HCT116 (cell line): ENCODE results near the gene PRKG1. TPM values are rescaled to one million over a fixed set of nuclear protein-coding genes. Genes with fewer than 3 reads are reported as not detected.

Source experiments
- ATAC-seq: fragments of 200-7000 bp; cut with Tn5 transposase; 2 replicates; pipeline ENCODE4 v1.9.1; 2020; ENCODE audit warnings: mild to moderate bottlenecking, moderate library complexity
- BruUV-seq: library from RNA; stranded (reverse); fragments of 400-500 nt; replicated peaks from 2 replicates; lab custom pipeline; 2021; lab: Mats Ljungman, UMichigan
- CTCF ChIA-PET: fragments of 300-600 bp; sonication (Branson Sonifier 250); formaldehyde crosslinking; loops from one replicate; lab custom pipeline; 2021; ENCODE audit warnings: antibody characterized with exemption; lab: Charles Lee
- POLR2A ChIA-PET: fragments of 300-600, 350-600 bp; sonication (Branson Sonifier 250); formaldehyde crosslinking; loops from one replicate; lab custom pipeline; 2021; ENCODE audit warnings: antibody characterized with exemption; lab: Charles Lee
- RAD21 ChIA-PET, 2 experiments: fragments of 300-600 bp; sonication (Branson Sonifier 250); formaldehyde crosslinking; loops; one replicate each; lab custom pipeline; 2023; ENCODE audit warnings: low total read pairs in 2 of 2; ENCODE audit not compliant: uncharacterized antibody in 2 of 2, unreplicated experiment in 2 of 2, low non-redundant PET in 1 of 2; lab: Charles Lee
- DNase-seq: peaks from one replicate; pipeline ENCODE4 v3.0.0-alpha.2; 2010; ENCODE audit warnings: low read depth, low spot score
- H2AFZ ChIP-seq: fragments of 200-600 bp; shearing (Covaris generic), sonication (generic); 2 replicates; pipeline ENCODE4 v1.6.1; 2017; ENCODE audit warnings: low read depth, mixed run types, mixed read lengths, antibody characterized with exemption, low read length; ENCODE audit not compliant: poor library complexity, severe bottlenecking
- H3K27ac ChIP-seq: 2 replicates; pipeline ENCODE4 v1.5.1; 2012; ENCODE audit warnings: low read depth, low read length
- H3K27me3 ChIP-seq: fragments of 200-600 bp; sonication (generic); 2 replicates; pipeline ENCODE4 v1.6.1; 2016; ENCODE audit warnings: mixed run types, low read length, mixed read lengths; ENCODE audit not compliant: insufficient read depth
- H3K36me3 ChIP-seq, 2 experiments: fragments of 200-500 bp in 1 of 2; fragments of 200-600 bp in 1 of 2; sonication (Bioruptor generic) in 1 of 2; sonication (generic) in 1 of 2; 2 replicates each; pipeline versions ENCODE4 v1.5.1 to v1.6.1; 2014 to 2016; ENCODE audit warnings: low read length in 2 of 2, inconsistent platforms in 1 of 2, mixed read lengths in 1 of 2, mixed run types in 1 of 2; ENCODE audit not compliant: insufficient read depth in 2 of 2, control insufficient read depth in 1 of 2
- H3K4me1 ChIP-seq, 2 experiments: fragments of 200-600 bp in 1 of 2; sonication (generic) in 1 of 2; 2 replicates each; pipeline versions ENCODE4 v1.5.1 to v1.6.1; 2012 to 2017; ENCODE audit warnings: low read length in 2 of 2, inconsistent platforms in 1 of 2, mild to moderate bottlenecking in 1 of 2, mixed read lengths in 1 of 2, mixed run types in 1 of 2, moderate library complexity in 1 of 2; ENCODE audit not compliant: insufficient read depth in 2 of 2, control insufficient read depth in 1 of 2
- H3K4me2 ChIP-seq: fragments of 200-600 bp; sonication (generic); 2 replicates; pipeline ENCODE4 v1.6.1; 2017; ENCODE audit warnings: mixed run types, low read length, mixed read lengths
- H3K4me3 ChIP-seq, 2 experiments: fragments of 200-600 bp in 1 of 2; sonication (generic) in 1 of 2; replicated peaks in 1 of 2; 2 replicates each; pipeline ENCODE4 v1.5.1; 2011 to 2016; ENCODE audit warnings: low read length in 2 of 2, control low read depth in 1 of 2, low read depth in 1 of 2, mild to moderate bottlenecking in 1 of 2, mixed read lengths in 1 of 2, mixed run types in 1 of 2
- H3K79me2 ChIP-seq: fragments of 200-600 bp; sonication (generic); 2 replicates; pipeline ENCODE4 v1.6.1; 2017; ENCODE audit warnings: mild to moderate bottlenecking, mixed run types, low read length, moderate library complexity, mixed read lengths; ENCODE audit not compliant: insufficient read depth
- H3K9ac ChIP-seq: fragments of 200-600 bp; sonication (generic); 2 replicates; pipeline ENCODE4 v1.6.1; 2016; ENCODE audit warnings: low read length, mixed read lengths
- H3K9me2 ChIP-seq: fragments of 200-600 bp; sonication (generic), shearing (Covaris generic); 2 replicates; pipeline ENCODE4 v1.6.1; 2017; ENCODE audit warnings: mixed run types, mild to moderate bottlenecking, moderate library complexity; ENCODE audit not compliant: insufficient read depth
- H3K9me3 ChIP-seq, 2 experiments: fragments of 200-500 bp in 1 of 2; fragments of 200-600 bp in 1 of 2; sonication (Bioruptor generic) in 1 of 2; sonication (generic) in 1 of 2; 2 replicates each; pipeline ENCODE4 v1.6.1; 2014 to 2017; ENCODE audit warnings: low read length in 2 of 2, mixed read lengths in 2 of 2, inconsistent platforms in 1 of 2, low read depth in 1 of 2, mild to moderate bottlenecking in 1 of 2, mixed run types in 1 of 2, moderate library complexity in 1 of 2; ENCODE audit not compliant: control insufficient read depth in 1 of 2, insufficient read depth in 1 of 2
- H4K20me1 ChIP-seq: fragments of 200-600 bp; sonication (generic), shearing (Covaris generic); 2 replicates; pipeline ENCODE4 v1.6.1; 2017; ENCODE audit warnings: mixed run types, mild to moderate bottlenecking, moderate library complexity; ENCODE audit not compliant: insufficient read depth
- ATF3 ChIP-seq: IDR thresholded peaks from 2 replicates; pipeline ENCODE4 v1.6.1; 2012
- CEBPB ChIP-seq: IDR thresholded peaks from 2 replicates; pipeline ENCODE4 v1.6.1; 2012; ENCODE audit warnings: low read depth
- CTCF ChIP-seq, 3 experiments: fragments of 200-600 bp in 1 of 3; sonication (generic) in 1 of 3; IDR thresholded peaks in 2 of 3; conservative IDR thresholded peaks in 1 of 3; 2 replicates each; pipeline ENCODE4 v1.5.1; 2012 to 2017; ENCODE audit warnings: low read depth in 2 of 3, low read length in 2 of 3, antibody characterized with exemption in 1 of 3, borderline replicate concordance in 1 of 3, control low read depth in 1 of 3, mild to moderate bottlenecking in 1 of 3, mixed read lengths in 1 of 3, mixed run types in 1 of 3, moderate library complexity in 1 of 3; ENCODE audit not compliant: insufficient read depth in 1 of 3
- EGR1 ChIP-seq: IDR thresholded peaks from 2 replicates; pipeline ENCODE4 v1.6.1; 2012; ENCODE audit warnings: low read depth
- ELF1 ChIP-seq: IDR thresholded peaks from 2 replicates; pipeline ENCODE4 v1.6.1; 2012; ENCODE audit warnings: low read depth, borderline replicate concordance
- EZH2 ChIP-seq: fragments of 200-600 bp; sonication (generic); IDR thresholded peaks from 2 replicates; pipeline ENCODE4 v1.6.1; 2017; ENCODE audit warnings: antibody characterized with exemption, mixed run types
- EZH2phosphoT487 ChIP-seq: fragments of 200-600 bp; IDR thresholded peaks from 2 replicates; pipeline ENCODE4 v1.6.1; 2018; ENCODE audit warnings: antibody characterized with exemption, borderline replicate concordance
- FOSL1 ChIP-seq: IDR thresholded peaks from 2 replicates; pipeline ENCODE4 v1.6.1; 2012; ENCODE audit warnings: low read depth
- JUND ChIP-seq: IDR thresholded peaks from 2 replicates; pipeline ENCODE4 v1.6.1; 2012
- MAX ChIP-seq: IDR thresholded peaks from 2 replicates; pipeline ENCODE4 v1.6.1; 2012
- POLR2A ChIP-seq: IDR thresholded peaks from 2 replicates; pipeline ENCODE4 v1.7.0; 2011; ENCODE audit warnings: borderline replicate concordance; ENCODE audit not compliant: insufficient read depth, insufficient read length; ENCODE audit errors: extremely low read depth
- POLR2AphosphoS5 ChIP-seq: IDR thresholded peaks from 2 replicates; pipeline ENCODE4 v1.6.1; 2011; ENCODE audit warnings: mild to moderate bottlenecking, low read depth, low read length, moderate library complexity
- RAD21 ChIP-seq: IDR thresholded peaks from 2 replicates; pipeline ENCODE4 v1.6.1; 2012; ENCODE audit warnings: low read depth, mild to moderate bottlenecking
- REST ChIP-seq: IDR thresholded peaks from 2 replicates; pipeline ENCODE4 v1.6.1; 2012; ENCODE audit warnings: low read depth
- SIN3A ChIP-seq: IDR thresholded peaks from 2 replicates; pipeline ENCODE4 v1.6.1; 2012; ENCODE audit warnings: low read depth
- SP1 ChIP-seq: IDR thresholded peaks from 2 replicates; pipeline ENCODE4 v1.6.1; 2012; ENCODE audit warnings: low read depth
- SRF ChIP-seq: IDR thresholded peaks from 2 replicates; pipeline ENCODE4 v1.6.1; 2012; ENCODE audit warnings: low read depth
- YY1 ChIP-seq: IDR thresholded peaks from 2 replicates; pipeline ENCODE4 v1.6.1; 2011; ENCODE audit warnings: low read length, low read depth, moderate library complexity, mild to moderate bottlenecking; ENCODE audit not compliant: insufficient replicate concordance; ENCODE audit errors: extremely low read depth
- ZBTB33 ChIP-seq: IDR thresholded peaks from 2 replicates; pipeline ENCODE4 v1.6.1; 2011; ENCODE audit warnings: mild to moderate bottlenecking, low read length, moderate library complexity; ENCODE audit not compliant: insufficient replicate concordance; ENCODE audit errors: extremely low read depth
- ZFX ChIP-seq: fragments of 450-650 bp; IDR thresholded peaks from 2 replicates; pipeline ENCODE4 v1.6.1; 2017
- intact Hi-C: fragments of 100-400 bp; cut with micrococcal nuclease; formaldehyde crosslinking; loops from 2 replicates; pipeline ENCODE4 v1.10.0; 2022
- total RNA-seq: library from RNA; stranded (reverse); gene quantifications from one replicate; pipeline ENCODE4 v1.2.1, GENCODE V29; 2021; ENCODE audit not compliant: unreplicated experiment

Gene PRKG1
- total RNA-seq, 1 experiment from 2014 or later = 1.4 TPM

GRCh38 chr10:51772387-51772786 lies 698.1 kb downstream of the PRKG1 start:
- H3K4me1 ChIP-seq = no peaks in the 10 kb centered on the region
- no peaks in the 10 kb centered on the region for H3K9me2 ChIP-seq
- H4K20me1 ChIP-seq = no peaks in the 10 kb centered on the region
- H3K4me2 ChIP-seq = no peak overlapping the region
- ChIA-PET CTCF (no interaction called here), RAD21 (no interaction called here), POLR2A (no interaction called here)
- ATAC-seq (no peak), DNase-seq (no peak)
- BruUV-seq = no TSS peak
- no peaks in the 10 kb centered on the region for H3K36me3 ChIP-seq
- no peak overlapping the region for H3K9ac ChIP-seq
- H3K4me3 ChIP-seq = no peak overlapping the region
- H3K27ac ChIP-seq = no peak overlapping the region
- no peaks in the 10 kb centered on the region for H3K9me3 ChIP-seq
- TF ChIP-seq MAX (no peak), REST (no peak), RAD21 (no peak), CEBPB (no peak), ZFX (no peak), JUND (no peak), FOSL1 (no peak), POLR2A (no peak), SIN3A (no peak), YY1 (no peak), CTCF (IDR thresholded peaks at IDR 0.05 in 2 of 3, conservative IDR thresholded peaks at IDR 0.05 in 1 of 3; ENCODE audit: borderline replicate concordance in 1 of 3, insufficient read depth in 1 of 3, low read depth in 2 of 3, low read length in 2 of 3) (no peak), POLR2AphosphoS5 (no peak), ELF1 (no peak), ZBTB33 (no peak), SRF (no peak), ATF3 (no peak), SP1 (no peak), EGR1 (no peak), EZH2phosphoT487 (no peak), EZH2 (no peak)
- no peaks in the 10 kb centered on the region for H3K27me3 ChIP-seq
- intact Hi-C loops = no loop called here
- H3K79me2 ChIP-seq = no peaks in the 10 kb centered on the region
- H2AFZ ChIP-seq = no peak overlapping the region
